HCT116 (cell line): ENCODE data around the gene TMEM54. TPM values are rescaled to one million over a fixed set of nuclear protein-coding genes. Genes with fewer than 3 reads are reported as not detected.

Experiments used
- ATAC-seq: fragments of 200-7000 bp; cut with Tn5 transposase; 2 replicates; pipeline ENCODE4 v1.9.1; 2020; ENCODE audit warnings: mild to moderate bottlenecking, moderate library complexity
- BruUV-seq: library from RNA; stranded (reverse); fragments of 400-500 nt; replicated peaks from 2 replicates; lab custom pipeline; 2021; lab: Mats Ljungman, UMichigan
- CTCF ChIA-PET: fragments of 300-600 bp; sonication (Branson Sonifier 250); formaldehyde crosslinking; loops from one replicate; lab custom pipeline; 2021; ENCODE audit warnings: antibody characterized with exemption; lab: Charles Lee
- POLR2A ChIA-PET: fragments of 300-600, 350-600 bp; sonication (Branson Sonifier 250); formaldehyde crosslinking; loops from one replicate; lab custom pipeline; 2021; ENCODE audit warnings: antibody characterized with exemption; lab: Charles Lee
- RAD21 ChIA-PET, 2 experiments: fragments of 300-600 bp; sonication (Branson Sonifier 250); formaldehyde crosslinking; loops; one replicate each; lab custom pipeline; 2023; ENCODE audit warnings: low total read pairs in 2 of 2; ENCODE audit not compliant: uncharacterized antibody in 2 of 2, unreplicated experiment in 2 of 2, low non-redundant PET in 1 of 2; lab: Charles Lee
- DNase-seq: peaks from one replicate; pipeline ENCODE4 v3.0.0-alpha.2; 2010; ENCODE audit warnings: low read depth, low spot score
- H2AFZ ChIP-seq: fragments of 200-600 bp; shearing (Covaris generic), sonication (generic); 2 replicates; pipeline ENCODE4 v1.6.1; 2017; ENCODE audit warnings: low read depth, mixed run types, mixed read lengths, antibody characterized with exemption, low read length; ENCODE audit not compliant: poor library complexity, severe bottlenecking
- H3K27ac ChIP-seq: 2 replicates; pipeline ENCODE4 v1.5.1; 2012; ENCODE audit warnings: low read depth, low read length
- H3K27me3 ChIP-seq: fragments of 200-600 bp; sonication (generic); 2 replicates; pipeline ENCODE4 v1.6.1; 2016; ENCODE audit warnings: mixed run types, low read length, mixed read lengths; ENCODE audit not compliant: insufficient read depth
- H3K36me3 ChIP-seq, 2 experiments: fragments of 200-500 bp in 1 of 2; fragments of 200-600 bp in 1 of 2; sonication (Bioruptor generic) in 1 of 2; sonication (generic) in 1 of 2; 2 replicates each; pipeline versions ENCODE4 v1.5.1 to v1.6.1; 2014 to 2016; ENCODE audit warnings: low read length in 2 of 2, inconsistent platforms in 1 of 2, mixed read lengths in 1 of 2, mixed run types in 1 of 2; ENCODE audit not compliant: insufficient read depth in 2 of 2, control insufficient read depth in 1 of 2
- H3K4me1 ChIP-seq, 2 experiments: fragments of 200-600 bp in 1 of 2; sonication (generic) in 1 of 2; 2 replicates each; pipeline versions ENCODE4 v1.5.1 to v1.6.1; 2012 to 2017; ENCODE audit warnings: low read length in 2 of 2, inconsistent platforms in 1 of 2, mild to moderate bottlenecking in 1 of 2, mixed read lengths in 1 of 2, mixed run types in 1 of 2, moderate library complexity in 1 of 2; ENCODE audit not compliant: insufficient read depth in 2 of 2, control insufficient read depth in 1 of 2
- H3K4me2 ChIP-seq: fragments of 200-600 bp; sonication (generic); 2 replicates; pipeline ENCODE4 v1.6.1; 2017; ENCODE audit warnings: mixed run types, low read length, mixed read lengths
- H3K4me3 ChIP-seq, 2 experiments: fragments of 200-600 bp in 1 of 2; sonication (generic) in 1 of 2; replicated peaks in 1 of 2; 2 replicates each; pipeline ENCODE4 v1.5.1; 2011 to 2016; ENCODE audit warnings: low read length in 2 of 2, control low read depth in 1 of 2, low read depth in 1 of 2, mild to moderate bottlenecking in 1 of 2, mixed read lengths in 1 of 2, mixed run types in 1 of 2
- H3K79me2 ChIP-seq: fragments of 200-600 bp; sonication (generic); 2 replicates; pipeline ENCODE4 v1.6.1; 2017; ENCODE audit warnings: mild to moderate bottlenecking, mixed run types, low read length, moderate library complexity, mixed read lengths; ENCODE audit not compliant: insufficient read depth
- H3K9ac ChIP-seq: fragments of 200-600 bp; sonication (generic); 2 replicates; pipeline ENCODE4 v1.6.1; 2016; ENCODE audit warnings: low read length, mixed read lengths
- H3K9me2 ChIP-seq: fragments of 200-600 bp; sonication (generic), shearing (Covaris generic); 2 replicates; pipeline ENCODE4 v1.6.1; 2017; ENCODE audit warnings: mixed run types, mild to moderate bottlenecking, moderate library complexity; ENCODE audit not compliant: insufficient read depth
- H3K9me3 ChIP-seq, 2 experiments: fragments of 200-500 bp in 1 of 2; fragments of 200-600 bp in 1 of 2; sonication (Bioruptor generic) in 1 of 2; sonication (generic) in 1 of 2; 2 replicates each; pipeline ENCODE4 v1.6.1; 2014 to 2017; ENCODE audit warnings: low read length in 2 of 2, mixed read lengths in 2 of 2, inconsistent platforms in 1 of 2, low read depth in 1 of 2, mild to moderate bottlenecking in 1 of 2, mixed run types in 1 of 2, moderate library complexity in 1 of 2; ENCODE audit not compliant: control insufficient read depth in 1 of 2, insufficient read depth in 1 of 2
- H4K20me1 ChIP-seq: fragments of 200-600 bp; sonication (generic), shearing (Covaris generic); 2 replicates; pipeline ENCODE4 v1.6.1; 2017; ENCODE audit warnings: mixed run types, mild to moderate bottlenecking, moderate library complexity; ENCODE audit not compliant: insufficient read depth
- EZH2 ChIP-seq: fragments of 200-600 bp; sonication (generic); IDR thresholded peaks from 2 replicates; pipeline ENCODE4 v1.6.1; 2017; ENCODE audit warnings: antibody characterized with exemption, mixed run types
- MAX ChIP-seq: IDR thresholded peaks from 2 replicates; pipeline ENCODE4 v1.6.1; 2012
- POLR2AphosphoS5 ChIP-seq: IDR thresholded peaks from 2 replicates; pipeline ENCODE4 v1.6.1; 2011; ENCODE audit warnings: mild to moderate bottlenecking, low read depth, low read length, moderate library complexity
- RAD21 ChIP-seq: IDR thresholded peaks from 2 replicates; pipeline ENCODE4 v1.6.1; 2012; ENCODE audit warnings: low read depth, mild to moderate bottlenecking
- SIN3A ChIP-seq: IDR thresholded peaks from 2 replicates; pipeline ENCODE4 v1.6.1; 2012; ENCODE audit warnings: low read depth
- SP1 ChIP-seq: IDR thresholded peaks from 2 replicates; pipeline ENCODE4 v1.6.1; 2012; ENCODE audit warnings: low read depth
- SRF ChIP-seq: IDR thresholded peaks from 2 replicates; pipeline ENCODE4 v1.6.1; 2012; ENCODE audit warnings: low read depth
- TCF7L2 ChIP-seq: IDR thresholded peaks from 2 replicates; pipeline ENCODE4 v1.7.0; 2011; ENCODE audit warnings: borderline replicate concordance, inconsistent platforms; ENCODE audit not compliant: insufficient read depth, insufficient read length; ENCODE audit errors: extremely low read depth
- YY1 ChIP-seq: IDR thresholded peaks from 2 replicates; pipeline ENCODE4 v1.6.1; 2011; ENCODE audit warnings: low read length, low read depth, moderate library complexity, mild to moderate bottlenecking; ENCODE audit not compliant: insufficient replicate concordance; ENCODE audit errors: extremely low read depth
- ZNF274 ChIP-seq: fragments of 200-500 bp; sonication (Bioruptor generic); IDR thresholded peaks from 2 replicates; pipeline ENCODE4 v1.6.1; 2014; ENCODE audit warnings: mild to moderate bottlenecking, low read depth, low read length, inconsistent platforms
- intact Hi-C: fragments of 100-400 bp; cut with micrococcal nuclease; formaldehyde crosslinking; loops from 2 replicates; pipeline ENCODE4 v1.10.0; 2022
- total RNA-seq: library from RNA; stranded (reverse); gene quantifications from one replicate; pipeline ENCODE4 v1.2.1, GENCODE V29; 2021; ENCODE audit not compliant: unreplicated experiment

TMEM54 gene
- total RNA-seq, 1 experiment from 2014 or later, result 121 TPM

- no peaks in the 10 kb centered on the region for H3K27me3 ChIP-seq
- H3K79me2 ChIP-seq, result no peaks in the 10 kb centered on the region
- TF ChIP-seq SIN3A, result no peak
- no peak for TF ChIP-seq SP1
- TF ChIP-seq RAD21, result no peak
- TF ChIP-seq TCF7L2, result no peak
- TF ChIP-seq YY1, result no peak
- TF ChIP-seq MAX, result no peak
- TF ChIP-seq ZNF274, result no peak
- TF ChIP-seq EZH2, result no peak
- no peak for TF ChIP-seq SRF
- TF ChIP-seq POLR2AphosphoS5, result no peak
- H2AFZ ChIP-seq, result no peak overlapping the region
- ATAC-seq (no peak), DNase-seq (no peak)
- H3K9me2 ChIP-seq, result no peaks in the 10 kb centered on the region
- ChIA-PET RAD21 (no interaction called here), POLR2A (no interaction called here), CTCF (no interaction called here)
- H4K20me1 ChIP-seq, result no peaks in the 10 kb centered on the region; the same call in 1 of the 2 replicates
- H3K4me1 ChIP-seq, result no peaks in the 10 kb centered on the region
- H3K9me3 ChIP-seq, result no peaks in the 10 kb centered on the region
- no peak overlapping the region for H3K4me2 ChIP-seq
- BruUV-seq, result TSS peak; percentile 14
- no peak overlapping the region for H3K9ac ChIP-seq
- no peak overlapping the region for H3K4me3 ChIP-seq
- intact Hi-C loops, result no loop called here
- H3K27ac ChIP-seq, result no peak overlapping the region
- H3K36me3 ChIP-seq, result peaks cover 14 to 24% of the 10 kb centered on the region in 2 experiments; a peak in 2 of 4 replicates
These were observed 45.1 kb downstream of the TMEM54 start for GRCh38 chr1:32855861-32856617.
